8988T (cell line): Measurements from ENCODE around the gene ABL1.
"Not testable (repeated sequence)": the region's sequence is repeated elsewhere in the genome, so short reads cannot be mapped to it uniquely, and the experiment has no call there.

Source experiments
- DNase-seq: peaks from one replicate; pipeline ENCODE4 v3.0.0; 2011

Gene ABL1

GRCh38 chr9:130905125-130905901 lies 70.3 kb downstream of the ABL1 start:
- no peak for DNase-seq

GRCh38 chr9:130905902-130906734 lies 71.1 kb downstream of the ABL1 start:
- no peak for DNase-seq

GRCh38 chr9:130906735-130907416 lies 71.8 kb downstream of the ABL1 start:
- no peak for DNase-seq

DNA sequence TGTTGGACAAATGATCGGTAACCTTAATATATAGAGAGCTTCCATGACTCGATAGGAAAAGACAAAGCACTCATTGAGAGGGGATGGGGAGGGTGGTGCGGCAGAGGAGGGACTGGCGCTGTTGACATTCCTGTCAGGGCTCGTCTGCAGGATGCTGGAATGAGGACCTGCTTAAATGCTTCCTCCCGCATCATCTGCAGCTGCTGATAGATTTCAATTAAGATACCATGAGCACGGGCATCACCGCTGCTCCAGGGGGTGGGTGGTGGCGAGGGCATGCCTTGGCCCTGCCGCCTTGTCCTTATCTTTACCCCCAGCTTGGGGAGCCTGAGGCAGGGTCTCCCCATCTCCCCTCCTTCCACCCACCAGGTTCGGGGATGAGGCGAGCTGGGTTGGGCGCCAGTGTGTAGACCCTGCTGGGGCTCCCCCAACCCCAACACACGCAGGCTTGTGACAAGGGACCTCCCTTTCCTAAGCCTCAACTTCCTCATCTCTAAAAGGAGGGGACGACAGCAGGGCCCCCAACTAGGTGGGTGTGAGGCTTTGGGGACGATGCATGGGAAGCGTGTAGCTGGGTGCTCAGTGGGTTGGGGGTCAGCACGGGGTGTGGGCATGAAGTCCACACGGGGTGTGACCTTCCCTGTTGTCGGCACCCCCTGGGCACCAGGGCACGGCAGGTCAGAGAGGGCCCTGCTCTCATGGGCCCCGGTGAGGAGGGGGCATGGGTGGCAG lies 73.3 kb downstream of the ABL1 start:
- DNase-seq: no peak

- DNase-seq: no peak
Measured at GRCh38 chr9:130908878-130909355, 73.9 kb downstream of the ABL1 start.

GRCh38 chr9:130910041-130910440 lies 75.0 kb downstream of the ABL1 start:
- DNase-seq: not testable (repeated sequence)

DNA sequence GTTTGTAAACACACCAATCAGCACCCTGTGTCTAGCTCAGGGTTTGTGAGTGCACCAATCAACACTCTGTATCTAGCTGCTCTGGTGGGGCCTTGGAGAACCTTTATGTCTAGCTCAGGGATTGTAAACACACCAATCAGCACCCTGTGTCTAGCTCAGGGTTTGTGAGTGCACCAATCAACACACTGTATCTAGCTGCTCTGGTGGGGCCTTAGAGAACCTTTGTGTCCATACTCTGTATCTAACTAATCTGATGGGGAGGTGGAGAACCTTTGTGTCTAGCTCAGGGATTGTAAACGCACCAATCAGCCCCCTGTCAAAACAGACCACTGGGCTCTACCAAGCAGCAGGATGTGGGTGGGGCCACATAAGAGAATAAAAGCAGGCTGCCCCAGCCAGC lies 75.6 kb downstream of the ABL1 start:
- DNase-seq: not testable (repeated sequence)

DNA sequence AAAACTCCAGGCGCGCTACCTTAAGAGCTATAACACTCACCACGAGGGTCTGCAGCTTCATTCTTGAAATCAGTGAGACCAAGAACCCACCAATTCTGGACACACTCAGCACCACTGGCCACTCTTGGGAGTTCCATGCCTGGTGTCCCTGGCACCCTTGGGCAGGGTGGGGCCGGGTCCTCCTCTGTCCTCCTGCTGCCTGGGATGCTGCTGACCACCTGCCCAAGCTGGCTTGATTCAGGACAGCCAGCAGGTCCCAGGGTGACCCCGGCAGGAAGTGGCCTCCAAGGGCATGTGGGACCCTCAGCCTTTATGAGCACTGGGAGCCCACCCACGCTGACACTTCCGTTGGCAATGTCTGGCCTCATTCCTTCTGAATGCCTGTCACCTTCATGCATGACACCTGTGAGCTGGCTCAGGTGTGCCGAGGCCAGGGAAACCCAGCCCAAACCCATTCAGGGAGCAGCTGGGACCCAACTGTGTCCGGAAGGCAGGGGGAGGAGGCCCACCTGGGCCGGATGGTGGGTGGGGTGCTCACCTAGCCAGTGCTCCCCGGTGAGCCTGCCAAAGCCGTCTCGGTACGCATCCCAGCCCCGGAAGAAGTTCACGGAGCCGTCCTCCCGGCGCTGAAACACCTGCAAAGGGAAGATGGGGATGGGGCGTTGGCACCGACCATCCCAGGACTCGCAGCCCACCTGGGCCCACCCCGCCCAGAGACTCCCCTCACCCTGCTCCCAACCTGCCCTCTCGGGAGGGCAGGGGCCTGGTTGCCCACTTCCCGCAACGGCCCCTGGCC lies 76.4 kb downstream of the ABL1 start:
- no peak for DNase-seq

GRCh38 chr9:130912932-130913598 lies 78.0 kb downstream of the ABL1 start:
- DNase-seq: no peak

DNA sequence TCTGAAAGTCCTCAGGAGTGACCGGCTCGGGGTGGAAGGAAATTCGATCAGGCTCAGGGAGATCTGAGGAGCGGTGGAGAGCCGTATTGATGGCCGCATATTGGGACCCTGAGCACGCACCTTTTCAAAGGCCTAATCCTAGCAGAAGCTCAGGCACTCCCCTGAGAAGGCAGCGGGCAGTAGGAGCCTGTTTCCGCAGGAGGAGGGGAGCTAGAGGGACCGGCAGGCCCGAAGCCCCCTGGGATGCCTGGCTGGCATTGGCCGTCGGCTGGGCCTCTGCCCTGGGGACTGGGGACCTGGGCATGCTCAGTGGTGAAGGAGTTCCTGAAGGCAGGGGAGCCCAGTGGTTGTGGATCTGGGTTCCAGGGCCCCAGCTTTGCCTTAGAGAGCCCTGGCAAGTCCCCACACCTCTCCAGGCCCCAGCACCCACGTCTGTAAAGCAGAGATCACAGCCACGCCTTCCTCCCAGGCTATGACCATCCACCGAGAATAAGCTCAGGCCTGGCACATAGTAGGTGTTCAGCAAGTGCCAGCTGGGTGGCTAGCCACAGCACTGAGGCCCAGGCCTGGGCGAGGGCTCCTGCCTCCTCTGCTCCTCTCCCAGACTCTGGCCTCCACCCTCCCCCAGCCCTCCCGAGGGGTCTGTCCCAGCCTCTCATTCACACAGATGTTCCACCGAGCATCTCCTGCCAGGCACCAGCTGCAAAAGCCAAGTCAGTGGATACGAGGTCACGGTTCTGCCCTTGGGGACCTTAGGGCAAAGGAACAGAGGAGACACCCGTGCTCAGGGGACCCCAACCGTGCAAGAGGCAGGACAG lies 78.8 kb downstream of the ABL1 start:
- DNase-seq: no peak

DNA sequence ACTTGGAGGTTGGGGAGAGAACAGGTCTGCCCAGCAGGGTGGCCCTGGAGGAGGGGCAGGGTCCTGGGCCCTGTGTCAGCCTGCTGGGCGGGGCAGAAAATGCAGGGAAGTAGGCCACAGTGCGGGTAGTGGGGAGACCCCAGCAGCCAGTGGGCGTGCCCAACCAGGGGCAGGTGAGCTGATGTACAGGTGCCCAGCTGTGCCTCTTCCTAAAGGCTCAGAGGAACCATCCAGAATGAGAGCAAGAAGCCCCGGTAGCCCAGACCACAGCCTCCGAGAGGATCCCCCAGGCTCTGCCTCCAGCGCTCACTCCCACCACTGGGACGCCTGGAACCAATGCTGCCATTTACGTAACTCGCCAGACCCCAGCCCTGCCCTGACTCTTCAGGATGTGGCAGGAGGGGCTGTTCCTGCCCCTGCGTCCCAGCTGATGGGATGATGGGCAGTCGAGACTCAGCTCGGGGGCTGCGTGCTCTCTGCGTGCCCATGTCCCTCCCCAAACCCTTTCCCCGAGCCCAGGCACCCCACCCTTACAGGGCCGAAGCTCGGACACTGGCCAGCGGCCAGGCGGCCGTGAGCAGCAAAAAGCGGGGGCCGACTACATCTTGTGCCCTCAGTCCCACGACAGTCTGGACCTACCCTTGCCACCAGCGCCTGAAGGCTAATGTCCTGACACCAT lies 79.5 kb downstream of the ABL1 start:
- no peak for DNase-seq

GRCh38 chr9:130915096-130915447 lies 80.0 kb downstream of the ABL1 start:
- DNase-seq: no peak

- no peak for DNase-seq
Measured at GRCh38 chr9:130917168-130917960, 82.3 kb downstream of the ABL1 start.

DNA sequence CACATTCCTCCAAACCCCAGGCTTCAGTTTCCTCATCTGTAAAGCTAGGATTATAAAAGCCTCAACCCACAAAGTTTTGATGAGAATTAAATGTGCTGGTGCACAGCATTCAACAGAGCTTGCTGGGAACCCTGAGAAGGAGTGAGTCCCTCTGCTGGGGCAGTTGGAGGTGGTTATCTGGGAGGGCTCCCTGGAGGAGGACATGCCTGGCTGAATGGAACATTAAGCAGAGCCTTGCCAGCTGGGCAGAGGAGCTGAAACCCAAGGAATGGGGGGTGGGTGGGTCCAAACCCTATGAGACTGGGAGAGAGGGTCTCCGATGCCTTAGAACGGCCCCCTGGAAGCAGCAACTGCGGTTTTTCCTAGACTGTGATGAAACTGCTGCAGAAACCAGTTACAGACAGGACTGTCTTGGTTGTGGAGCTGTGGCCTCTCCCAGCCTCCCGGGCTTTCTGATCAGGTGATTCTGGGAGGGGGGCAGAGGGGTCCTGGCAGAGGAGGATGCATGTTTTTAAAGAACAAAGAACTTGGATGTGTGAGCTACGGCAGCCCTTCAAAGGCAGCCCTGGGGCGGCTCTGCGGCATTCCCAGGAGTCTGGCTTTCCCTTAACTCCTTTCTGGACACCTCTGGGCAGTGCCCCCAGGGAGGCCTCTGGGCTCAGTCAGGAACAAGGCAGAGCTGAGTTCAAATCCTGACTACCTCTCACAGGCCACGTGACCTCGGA lies 83.2 kb downstream of the ABL1 start:
- DNase-seq: no peak

DNA sequence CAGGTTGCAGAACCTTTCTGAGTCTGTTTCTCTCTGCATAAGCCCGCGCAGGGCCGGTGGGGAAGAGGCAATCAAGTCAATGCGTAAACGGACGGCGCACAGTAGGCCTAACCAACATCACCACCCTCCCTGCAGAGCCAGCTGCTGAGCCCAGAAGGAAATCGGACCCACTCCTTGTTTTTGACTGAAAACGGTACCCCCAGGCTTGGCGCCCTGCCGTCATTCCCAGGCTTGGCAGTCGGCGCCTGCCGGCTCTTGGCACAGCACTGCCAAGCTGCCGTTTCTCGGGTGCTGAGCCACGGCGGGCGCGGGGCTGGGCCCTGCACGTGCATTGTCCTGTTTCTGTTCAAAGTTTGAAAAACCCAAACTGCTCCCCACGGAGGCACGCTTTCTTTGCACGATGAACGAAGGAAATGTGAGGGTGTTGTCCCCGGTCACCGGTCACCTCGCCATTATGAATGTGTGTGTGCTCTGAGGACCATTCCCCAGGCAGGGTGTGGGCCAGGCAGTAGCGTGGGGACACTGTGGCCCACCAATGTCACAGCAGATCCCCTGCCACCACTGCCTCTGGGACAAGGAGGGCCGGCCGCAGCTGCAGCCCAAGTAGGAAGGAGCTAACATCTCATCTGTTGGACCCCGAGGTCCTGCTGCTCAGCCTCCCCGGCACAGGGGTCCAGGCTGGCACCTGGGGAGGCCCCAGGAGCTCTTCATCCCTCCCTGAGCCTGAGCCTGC lies 83.9 kb downstream of the ABL1 start:
- no peak for DNase-seq

GRCh38 chr9:130919559-130920145 lies 84.6 kb downstream of the ABL1 start:
- no peak for DNase-seq

DNA sequence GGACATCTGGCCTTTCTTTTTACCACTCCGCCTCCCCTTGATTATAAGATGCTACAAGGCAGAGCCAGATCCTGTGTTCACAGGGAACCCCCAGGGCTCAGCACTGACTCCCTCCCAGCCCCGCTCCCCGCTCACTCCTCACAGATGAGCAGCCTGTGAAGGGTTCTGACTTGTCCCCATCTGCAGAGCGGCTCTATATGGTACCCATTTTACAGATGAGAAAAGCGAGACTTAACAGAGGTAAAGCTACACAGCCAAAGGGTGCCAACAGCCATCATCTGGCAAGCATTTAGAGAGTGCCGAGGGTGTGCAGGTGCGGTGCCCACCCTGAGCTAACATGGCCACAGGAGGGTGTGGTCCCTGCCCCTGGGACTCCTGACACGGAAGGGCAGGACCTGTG lies 85.2 kb downstream of the ABL1 start:
- no peak for DNase-seq
